H1 (cell line): ENCODE measurements around the gene ADGRG7.
A peak's percentile ranks its signal among the peaks of the same experiment; 100 is the strongest.

ENCODE experiments used
- BRCA1 ChIP-seq: IDR thresholded peaks from 2 replicates; pipeline ENCODE4 v1.6.1; 2012; ENCODE audit warnings: low read depth, low read length, improper control_type of control experiment
- CTCF ChIP-seq, 3 experiments: IDR thresholded peaks; 1 replicate in 2 of 3; 2 replicates in 1 of 3; pipeline versions ENCODE4 v1.5.1 to v1.6.1; 2011; ENCODE audit warnings: low read length in 3 of 3, mild to moderate bottlenecking in 3 of 3, inconsistent platforms in 2 of 3, low read depth in 1 of 3, moderate library complexity in 1 of 3; ENCODE audit not compliant: insufficient read depth in 1 of 3; ENCODE audit errors: control extremely low read depth in 1 of 3
- POLR2AphosphoS5 ChIP-seq: IDR thresholded peaks from 2 replicates; pipeline ENCODE4 v1.6.1; 2011; ENCODE audit warnings: low read depth, low read length

GRCh38 chr3:100634493-100635272 lies 25.3 kb downstream of the ADGRG7 start:
- TF ChIP-seq BRCA1: no peak
- TF ChIP-seq CTCF (IDR thresholded peaks at IDR 0.05; ENCODE audit: control extremely low read depth in 1 of 3, insufficient read depth in 1 of 3, low read depth in 1 of 3, low read length in 3 of 3): peak in 1 of 3 experiments; percentile 19; a peak in 1 of 4 replicates
- TF ChIP-seq POLR2AphosphoS5: no peak
